Fibroblast of skin of left biceps (primary cell): Measurements from ENCODE around the gene SMIM24.
A peak's percentile ranks its signal among the peaks of the same experiment; 100 is the strongest.

Source experiments
- DNase-seq, 2 experiments: peaks; one replicate each; pipeline ENCODE4 v3.0.0-alpha.2; 2013; ENCODE audit warnings: low read depth in 2 of 2

SMIM24 gene

DNA sequence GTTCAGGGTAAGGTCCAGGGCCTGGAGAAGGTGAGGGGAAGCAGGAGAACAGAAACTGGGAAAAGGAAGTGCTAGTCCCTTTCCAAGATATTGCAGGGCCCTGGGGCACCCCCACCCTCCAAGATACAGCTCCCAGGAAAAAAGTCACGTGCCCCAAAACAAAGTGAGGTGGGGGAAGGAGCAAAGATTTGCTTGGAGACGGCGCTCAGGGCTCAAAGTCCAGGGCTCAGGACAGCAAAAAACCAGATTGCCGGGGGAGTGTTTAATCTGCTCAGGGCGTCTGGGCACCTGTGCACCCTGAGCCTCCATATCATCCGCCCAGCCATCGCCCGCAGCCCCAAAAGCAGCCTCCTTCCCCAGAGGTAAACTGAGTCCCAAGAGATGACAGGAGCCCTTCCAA lies 6.3 kb downstream of the SMIM24 start:
- DNase-seq = no peak

DNA sequence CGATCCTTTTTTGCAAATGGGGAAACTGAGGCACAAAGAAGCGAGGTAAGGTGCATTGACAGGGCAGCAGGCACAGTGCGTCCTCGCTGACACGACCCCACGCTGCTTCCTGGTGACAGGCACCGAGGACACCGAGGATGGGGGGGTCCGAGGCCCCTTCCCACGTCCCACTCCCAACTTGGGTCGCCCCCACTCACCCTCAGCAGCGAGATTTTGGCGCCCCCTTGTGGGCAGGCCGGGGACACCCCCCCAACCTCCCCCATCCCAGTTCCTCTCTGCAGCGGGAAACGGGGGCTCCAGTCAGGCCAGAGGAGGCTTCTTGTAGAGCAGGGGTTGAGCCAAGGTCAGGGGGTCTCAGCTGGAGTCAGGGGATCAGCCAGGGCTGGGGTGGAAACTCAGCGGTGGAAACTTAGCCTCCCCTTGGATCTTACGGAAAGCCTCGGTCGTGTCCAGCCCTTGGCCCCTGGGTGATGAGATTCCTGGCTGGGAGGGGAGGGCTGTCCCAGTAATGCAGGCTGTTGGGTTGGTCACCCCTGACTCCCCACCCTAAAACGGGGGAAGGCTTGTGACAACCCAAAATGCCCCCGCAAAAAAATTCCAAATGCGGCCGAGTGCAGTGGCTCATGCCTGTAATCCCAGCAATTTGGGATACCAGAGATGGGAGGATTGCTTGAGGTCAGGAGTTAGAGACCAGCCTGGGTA lies 8.2 kb downstream of the SMIM24 start:
- DNase-seq = no peak

DNA sequence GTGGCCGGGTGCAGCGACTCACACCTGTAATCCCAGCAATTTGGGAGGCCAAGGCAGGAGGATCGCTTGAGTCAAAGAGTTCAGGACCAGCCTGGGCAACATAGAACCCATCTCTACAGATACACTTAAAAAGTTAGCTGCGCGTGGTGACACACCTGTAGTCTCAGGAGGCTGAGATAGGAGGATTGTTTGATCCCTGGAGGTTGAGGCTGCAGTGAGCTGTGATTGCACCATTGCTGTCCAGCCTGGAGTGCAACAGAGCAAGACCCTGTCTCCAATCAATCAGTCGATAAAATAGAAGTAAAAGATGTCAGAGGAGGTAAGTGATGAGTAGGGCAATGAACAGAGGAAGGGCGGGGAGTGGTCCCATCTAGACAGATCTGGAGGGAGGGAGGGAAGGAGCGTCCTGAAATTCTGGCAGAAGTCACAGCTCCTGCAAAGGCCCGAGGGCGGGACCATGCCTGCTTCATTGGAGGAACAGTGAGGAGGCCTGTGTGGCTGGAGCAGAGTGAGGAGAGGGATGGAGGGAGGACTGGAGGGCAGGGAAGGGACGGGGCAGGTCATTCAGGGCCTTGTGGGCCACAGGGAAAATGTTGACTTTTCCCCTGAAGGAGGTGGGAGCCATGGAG lies 9.7 kb downstream of the SMIM24 start:
- no peak for DNase-seq

DNA sequence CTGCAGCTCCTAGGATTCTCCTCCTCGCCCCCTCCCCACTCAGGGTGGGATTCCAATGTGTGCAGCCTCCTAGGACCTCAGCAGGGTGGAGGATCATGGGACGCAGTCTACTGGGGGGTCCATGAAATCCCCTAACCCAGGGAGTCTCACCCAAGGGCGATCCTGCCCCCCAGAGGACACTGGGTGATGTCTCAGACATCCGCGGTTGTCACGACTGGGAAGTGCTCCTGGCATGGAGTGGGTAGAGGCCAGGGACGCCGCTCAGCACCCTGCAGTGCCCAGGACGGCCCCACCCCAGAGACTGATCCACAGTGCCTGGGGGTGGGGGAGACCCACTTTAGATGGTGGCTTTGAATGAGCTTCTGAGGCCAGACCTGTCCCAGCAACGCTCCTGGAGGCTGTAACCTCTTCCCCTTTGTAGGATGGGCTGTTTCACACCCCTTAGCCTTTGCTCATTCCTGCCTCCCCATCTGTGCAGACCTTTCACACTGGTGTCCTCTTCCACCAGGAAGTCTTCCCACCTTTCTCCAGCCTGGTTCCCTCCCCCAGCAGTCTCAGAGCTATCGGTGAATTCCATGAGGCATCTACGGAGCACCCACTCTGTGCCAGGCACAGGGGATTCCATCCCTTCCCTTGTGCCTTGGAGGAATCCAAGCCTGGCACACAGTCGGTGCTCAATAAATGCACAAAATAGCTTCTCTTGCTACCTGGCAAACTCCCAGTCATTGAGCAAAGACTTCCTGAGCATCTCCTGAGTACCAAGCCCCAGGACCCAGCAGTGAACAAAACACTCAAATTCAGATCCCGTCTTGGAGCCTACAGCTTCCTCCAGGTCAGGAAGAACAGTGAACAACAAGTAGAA lies 10.5 kb downstream of the SMIM24 start:
- DNase-seq = no peak

DNA sequence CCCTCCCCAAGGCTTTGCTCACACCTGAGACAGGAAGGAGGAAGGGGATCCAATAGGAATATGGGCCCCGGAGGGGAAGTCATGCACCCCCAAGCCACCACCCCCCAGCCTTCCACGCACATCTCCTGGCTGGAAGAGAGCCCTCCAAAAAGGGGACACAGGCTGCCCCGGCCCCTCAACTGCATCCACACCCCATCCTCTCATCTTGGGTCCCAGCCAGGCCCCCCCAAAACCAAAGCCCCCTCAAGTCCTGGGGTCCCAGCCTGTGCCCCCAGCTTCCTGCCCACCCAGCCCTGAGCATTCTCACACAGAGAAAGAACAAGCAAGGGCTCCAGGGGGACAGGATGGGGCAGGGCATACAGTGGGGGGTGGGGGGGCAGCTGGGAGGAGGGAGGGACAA lies 12.1 kb downstream of the SMIM24 start:
- no peak for DNase-seq

DNA sequence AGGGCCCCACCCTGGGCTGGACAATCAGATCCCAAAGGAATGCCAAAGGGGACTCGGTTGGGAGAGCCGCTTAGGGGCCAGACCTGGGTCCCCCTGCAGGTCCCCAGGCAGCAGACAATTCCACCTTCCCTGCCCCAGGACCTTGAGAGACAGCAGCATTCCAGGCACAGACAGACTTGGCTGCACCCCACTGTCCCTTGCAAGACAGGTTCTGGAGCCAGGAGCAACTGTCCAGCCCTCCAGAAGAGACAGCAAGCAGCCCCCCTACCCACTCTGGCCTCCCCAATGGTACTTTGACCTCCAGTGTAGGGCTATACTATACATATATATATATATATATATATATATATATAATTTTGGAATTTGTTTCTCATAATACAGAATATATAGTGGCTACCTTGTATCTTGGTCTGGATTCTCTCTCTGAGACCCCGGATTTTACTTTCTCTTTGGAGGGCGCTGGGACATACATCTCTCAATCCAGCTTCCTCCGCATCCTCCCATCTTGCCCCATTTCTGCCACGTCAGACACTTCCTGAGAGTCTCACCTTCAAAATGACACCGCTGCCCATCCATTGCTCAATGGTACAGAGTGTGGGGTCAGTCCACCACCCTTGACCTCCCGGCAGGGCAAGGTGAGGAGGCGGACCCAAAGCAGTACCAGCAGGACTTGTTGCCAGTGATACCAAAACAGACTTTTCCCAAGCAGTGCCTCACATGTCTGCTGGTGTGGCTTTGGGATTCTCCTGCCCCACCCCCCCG lies 12.7 kb downstream of the SMIM24 start:
- no peak for DNase-seq

DNA sequence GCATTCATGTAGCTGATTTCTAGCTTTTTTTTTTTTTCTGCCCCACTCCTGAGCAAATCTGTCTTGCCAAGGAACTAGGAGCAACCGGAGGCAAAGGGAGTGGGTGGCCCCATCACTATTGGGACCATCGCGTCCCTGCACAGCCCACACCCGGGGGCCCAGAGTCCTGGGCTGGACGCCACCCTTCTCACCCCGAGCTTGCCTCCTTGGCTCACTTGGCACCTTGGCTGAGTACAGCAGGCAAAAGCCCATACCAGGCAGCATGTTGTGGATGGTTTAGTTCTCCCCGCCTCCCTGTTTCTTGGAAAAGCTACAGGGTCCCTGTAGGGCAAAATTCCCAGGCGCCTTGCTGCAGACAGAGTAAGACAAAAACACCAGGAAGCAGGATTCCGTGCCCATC lies 13.7 kb downstream of the SMIM24 start:
- no peak for DNase-seq

DNA sequence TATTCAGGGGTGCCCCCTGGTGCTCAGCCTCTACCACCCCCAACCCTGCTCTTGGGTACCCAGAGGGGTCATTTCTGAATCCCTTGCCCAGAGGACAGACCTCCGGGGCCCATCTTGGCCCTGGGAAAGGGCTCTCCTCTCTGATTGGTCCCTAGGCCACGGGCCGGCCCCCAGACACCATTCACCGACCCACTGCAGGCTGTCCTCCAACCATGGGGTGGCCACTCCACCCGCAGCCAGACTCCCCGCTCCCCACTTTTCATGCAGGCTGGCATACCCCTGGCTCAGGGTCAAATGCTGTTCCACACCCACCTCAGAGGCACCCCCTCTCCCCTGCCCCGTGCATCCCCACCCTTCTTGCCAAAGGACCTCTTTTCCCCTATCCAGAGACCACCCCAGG lies 14.8 kb downstream of the SMIM24 start:
- no peak for DNase-seq

DNA sequence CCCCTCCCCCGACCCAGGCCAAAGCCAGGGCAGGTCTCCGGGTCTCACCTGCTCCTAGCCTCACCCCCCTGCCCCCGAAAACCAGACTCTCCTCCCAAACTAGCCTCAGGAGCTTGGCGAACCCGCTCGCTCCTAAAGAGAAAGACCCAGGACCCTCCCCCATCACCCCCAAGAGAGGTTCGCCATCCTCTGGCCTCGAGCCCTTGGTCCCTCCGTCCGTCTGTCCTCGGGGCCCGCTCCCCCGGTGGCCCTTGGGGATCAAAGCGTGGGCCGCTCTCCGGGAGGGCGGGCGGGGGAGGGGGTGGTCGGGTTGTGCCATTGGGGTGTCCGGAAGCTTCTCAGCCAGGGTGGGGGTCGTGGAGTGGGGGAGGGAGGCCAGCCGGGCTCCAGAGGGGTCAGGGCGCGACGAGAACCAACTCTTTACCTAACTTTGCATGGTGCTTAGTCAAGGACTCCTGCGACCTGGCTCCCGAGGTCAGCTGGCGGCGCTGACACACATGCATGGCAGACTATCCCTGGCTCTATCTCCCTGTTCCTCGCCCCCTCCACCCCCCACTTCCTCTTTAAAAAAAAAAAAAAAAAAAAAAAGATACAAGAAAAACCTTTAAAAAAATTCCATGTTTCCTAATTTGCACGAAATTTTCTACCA lies 15.6 kb downstream of the SMIM24 start:
- DNase-seq = no peak

DNA sequence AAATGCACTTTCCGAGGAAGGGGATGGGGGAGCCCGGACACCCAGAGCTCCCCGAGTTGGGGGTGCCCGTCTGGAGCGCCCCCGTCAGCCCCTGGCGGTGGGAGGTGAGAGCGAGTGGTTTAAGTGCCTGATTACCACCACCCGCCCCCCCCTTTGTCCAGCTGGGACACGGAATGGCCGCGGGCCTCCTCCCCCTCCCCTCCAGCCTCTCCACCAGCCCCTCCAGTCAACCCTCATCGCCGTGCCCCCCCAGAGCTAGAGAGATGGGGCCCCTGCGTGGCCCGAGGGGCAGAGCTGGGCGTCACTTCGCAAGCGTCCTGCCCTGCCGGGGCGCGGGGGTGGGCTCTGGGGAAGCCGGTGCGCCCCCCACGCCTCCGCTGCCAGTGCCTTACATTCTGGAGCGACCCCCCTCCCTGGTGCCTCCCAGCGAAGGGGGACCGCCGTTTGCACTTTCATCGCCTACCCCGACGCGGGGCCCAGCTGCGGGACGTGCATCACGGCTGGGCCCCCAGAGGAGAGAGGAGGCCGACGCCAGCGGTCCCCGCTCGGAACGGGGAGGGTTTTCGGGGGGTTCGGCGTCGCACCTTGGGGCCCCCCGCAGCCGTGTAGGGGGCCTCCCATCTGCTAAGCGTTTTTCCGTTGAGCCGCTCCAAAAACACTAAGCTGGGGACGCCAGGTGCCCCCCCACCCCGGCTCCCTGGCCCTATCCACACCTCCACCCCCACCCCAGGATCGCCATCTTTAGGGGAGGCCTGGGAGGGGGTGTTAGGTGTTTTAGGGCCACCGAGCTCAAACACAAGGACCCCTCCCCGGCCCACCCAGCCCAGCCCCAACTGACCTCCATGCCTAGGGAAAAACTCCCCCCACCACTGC lies 16.4 kb downstream of the SMIM24 start:
- no peak for DNase-seq

DNA sequence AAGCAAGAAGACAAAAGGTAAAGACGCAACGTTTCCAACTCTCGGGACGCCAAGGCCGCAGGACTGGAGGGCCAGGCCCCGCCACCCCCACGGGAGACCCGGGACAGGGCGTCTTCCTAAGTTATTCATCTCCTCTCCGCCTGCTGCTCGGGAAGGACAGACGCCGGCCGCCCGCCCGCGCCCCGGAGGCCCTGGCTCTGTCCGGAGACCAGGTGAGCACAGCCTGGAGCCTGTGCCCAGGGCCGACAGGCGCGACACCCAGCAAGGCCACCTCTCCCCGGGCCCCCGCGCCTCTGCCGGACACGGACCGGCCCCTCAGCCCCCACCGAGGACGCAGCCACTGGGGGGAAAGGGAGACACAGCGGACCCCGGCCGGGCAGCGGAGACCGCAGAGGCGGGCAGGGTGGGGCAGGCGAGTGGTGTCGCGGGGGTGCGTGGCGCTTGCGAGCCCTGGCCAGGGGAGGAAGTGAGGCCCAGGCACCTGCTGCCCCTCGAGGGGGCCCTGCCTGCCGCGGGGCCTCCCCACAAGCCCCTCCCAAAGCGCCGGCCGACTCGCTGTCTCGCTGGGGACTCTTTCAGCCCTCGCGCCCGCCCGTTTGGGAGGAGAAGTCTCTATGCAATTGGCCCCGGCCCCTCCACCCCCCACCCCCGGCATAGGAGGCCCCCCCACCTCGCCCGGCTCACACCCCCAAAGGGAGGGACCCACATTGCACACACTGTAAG lies 17.2 kb downstream of the SMIM24 start:
- DNase-seq = no peak

DNA sequence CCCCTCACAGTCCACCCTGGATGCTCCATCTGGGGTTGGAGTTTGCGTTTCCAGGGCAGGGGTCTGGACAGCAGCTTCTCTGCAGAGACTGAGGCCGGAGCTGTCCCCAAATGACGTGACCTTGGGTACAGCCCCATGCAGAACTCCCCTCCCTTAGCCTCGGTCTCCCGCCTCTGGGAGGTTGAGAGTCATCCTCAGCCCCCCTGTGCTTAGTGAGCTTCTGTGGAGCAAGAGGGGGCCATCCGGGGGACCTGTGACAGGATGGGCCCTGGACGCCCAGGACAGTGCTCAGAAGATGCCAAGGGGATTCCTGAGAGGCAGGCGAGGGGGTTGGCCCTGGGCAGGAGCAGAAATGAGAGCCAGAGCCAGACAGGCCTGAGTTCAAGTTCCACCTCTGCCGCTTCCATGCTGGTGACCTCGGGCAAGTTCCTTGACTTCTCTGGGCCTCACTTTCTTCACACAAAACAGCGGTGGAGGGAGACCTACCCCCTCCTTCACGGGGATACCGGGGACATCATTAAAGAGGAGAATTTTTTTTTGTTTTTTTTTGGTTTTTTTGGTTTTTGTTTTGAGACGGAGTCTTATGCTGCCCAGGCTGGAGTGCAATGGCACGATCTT lies 20.3 kb downstream of the SMIM24 start:
- DNase-seq = no peak

DNA sequence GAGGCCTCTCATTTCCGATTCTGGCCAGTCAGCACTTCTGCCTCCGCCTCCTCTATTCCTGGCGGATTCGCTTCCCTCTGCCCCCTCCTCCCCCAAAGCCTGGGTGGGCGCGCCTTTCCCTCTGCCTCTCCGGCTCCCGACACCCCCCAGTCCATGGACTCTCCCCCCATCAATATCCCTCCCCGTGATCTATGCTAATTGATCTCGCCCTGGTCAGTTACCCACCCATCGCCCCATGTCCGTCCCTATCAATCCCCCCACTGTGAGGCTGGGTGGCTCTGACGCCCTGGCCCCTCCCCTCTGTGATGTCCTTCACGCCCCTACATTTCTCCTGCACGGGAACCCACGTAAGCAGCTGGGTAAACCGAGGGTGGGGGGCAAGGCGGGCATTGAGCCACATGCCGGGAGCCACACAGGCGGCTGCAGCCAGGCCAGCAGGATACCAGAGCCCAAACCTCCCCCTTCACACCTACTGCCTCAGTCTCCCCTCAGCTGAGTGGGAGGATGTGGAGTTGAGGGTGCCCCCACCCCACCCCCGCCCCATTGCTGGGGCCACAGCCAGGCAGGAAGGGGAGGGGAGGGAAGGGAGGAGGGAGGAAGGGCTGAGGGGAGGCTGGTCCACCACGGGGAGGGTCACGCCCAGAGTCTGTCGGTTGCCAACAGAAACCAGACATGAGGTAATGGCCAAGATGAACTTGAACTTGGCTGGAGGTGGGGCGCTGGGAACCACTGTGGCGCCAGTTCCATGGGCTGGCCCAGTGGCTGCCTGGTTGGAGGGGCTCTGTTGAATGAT lies 21.0 kb downstream of the SMIM24 start:
- DNase-seq = peak; percentile 39 to 44

DNA sequence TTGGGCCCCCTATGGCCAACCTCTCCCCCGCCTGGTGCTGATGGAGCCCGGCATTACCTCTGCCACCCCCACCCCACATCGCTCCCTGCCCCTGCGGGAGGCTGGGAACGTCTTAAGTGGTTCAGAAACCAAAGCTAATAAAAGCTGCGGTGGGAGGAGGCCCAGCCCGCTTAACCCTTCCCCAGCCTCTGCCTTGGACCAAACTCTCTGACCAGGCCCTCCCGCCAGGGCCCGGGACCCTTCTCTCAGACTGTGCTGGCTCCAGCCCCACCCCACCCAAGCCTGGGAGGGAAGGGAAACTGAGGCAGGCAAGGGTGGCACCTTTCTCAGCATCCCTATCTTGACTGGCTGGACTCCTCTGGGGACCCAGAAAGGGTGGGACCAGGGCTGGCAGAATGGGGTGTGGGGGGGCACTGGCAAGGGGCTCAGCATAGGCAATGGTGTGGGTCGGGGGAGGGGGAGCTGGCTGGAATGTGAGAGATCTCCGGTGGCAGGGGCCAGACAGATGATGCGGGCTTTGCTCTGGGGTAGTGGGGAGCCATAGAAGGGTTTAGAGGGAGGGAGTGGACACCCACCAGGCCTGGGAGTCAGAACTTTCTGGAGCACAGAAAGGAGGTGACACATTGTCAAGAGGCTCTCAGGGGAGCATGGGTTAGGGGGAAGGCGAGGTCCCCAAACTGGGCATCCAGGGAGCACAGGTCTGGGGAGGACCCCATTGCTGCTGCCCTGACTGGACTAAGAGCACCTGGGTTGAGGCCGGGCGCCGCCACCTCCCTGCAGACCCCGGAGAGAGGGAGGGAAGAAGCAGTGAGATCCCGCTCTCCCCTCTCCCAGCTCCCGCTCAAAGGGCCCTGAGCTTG lies 21.9 kb downstream of the SMIM24 start:
- DNase-seq = no peak

DNA sequence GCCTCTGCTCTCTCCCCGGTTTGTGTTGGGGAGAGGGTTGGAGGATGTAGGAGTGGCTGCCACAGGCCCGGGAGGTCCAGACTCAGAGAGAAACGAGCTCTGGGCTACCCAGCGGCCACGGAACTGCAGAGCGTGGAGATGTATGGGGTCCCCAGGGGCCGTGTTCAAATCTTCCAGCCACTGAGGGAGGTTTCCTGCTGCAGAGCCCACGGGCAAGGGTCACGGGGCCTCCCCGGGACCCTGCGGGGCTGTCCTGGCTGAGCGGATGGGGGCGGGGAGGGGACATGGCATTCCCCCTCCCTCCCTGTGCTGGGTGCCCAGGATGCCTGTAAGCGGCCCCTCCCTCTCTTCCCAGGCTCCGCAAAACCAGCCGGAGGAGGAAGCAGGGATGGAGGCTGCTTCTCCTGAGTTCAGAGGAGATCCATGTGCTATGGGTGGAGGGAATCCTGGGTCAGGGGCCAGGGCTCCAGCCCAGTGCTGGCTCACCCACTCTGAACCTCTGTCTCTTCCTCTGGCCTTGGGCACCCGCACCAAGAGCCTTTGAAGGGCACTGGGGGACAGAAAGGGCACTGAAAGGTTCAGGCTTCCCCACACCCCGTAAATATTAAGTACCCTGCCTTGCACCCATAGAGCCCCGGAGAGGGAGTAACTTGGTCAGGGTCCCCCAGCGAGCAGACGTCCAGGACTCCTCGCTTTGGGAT lies 22.6 kb downstream of the SMIM24 start:
- DNase-seq = no peak

DNA sequence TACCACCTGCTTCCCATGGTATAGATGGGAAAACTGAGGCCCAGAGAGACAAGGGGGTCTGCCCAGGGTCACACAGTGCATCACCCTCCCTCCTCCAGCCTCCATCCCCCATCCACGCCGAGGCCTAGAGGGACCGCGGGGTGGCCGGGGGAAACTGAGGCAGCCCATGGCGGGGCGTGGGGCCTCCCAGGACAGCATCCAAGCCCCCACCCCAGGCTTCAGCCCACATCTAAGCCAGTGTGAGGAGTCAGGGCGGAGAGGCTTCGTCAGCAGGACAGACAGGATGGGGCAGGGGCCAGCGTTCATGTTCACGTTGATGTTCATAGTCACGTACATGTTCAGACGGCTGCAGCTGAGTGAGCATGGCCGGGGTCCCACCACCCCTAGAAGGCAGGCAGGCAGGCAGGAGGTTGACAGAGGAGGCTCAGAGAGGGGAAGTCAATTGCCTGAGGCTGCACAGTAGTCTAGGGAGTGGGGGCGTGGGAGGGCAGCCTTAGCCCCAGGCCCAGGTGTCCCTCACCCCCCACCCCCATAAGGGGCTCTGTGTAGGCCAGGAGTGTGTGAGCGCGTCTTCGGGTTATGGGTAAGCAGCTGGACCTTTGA lies 23.3 kb downstream of the SMIM24 start:
- no peak for DNase-seq
